ENCODE measurements around the gene TRIM72. TPM values are rescaled to one million over a fixed set of nuclear protein-coding genes. Genes with fewer than 3 reads are reported as not detected.

TRIM72 gene
- total RNA-seq, 4 donors from 2014 or later = not detected

- Histone ChIP-seq H3K9me3 (no peaks in the 10 kb centered on the region), H3K4me1 (no peaks in the 10 kb centered on the region), H3K27me3 (no peaks in the 10 kb centered on the region), H3K27ac (no peak overlapping the region), H3K36me3 (no peaks in the 10 kb centered on the region), H3K4me3 (no peak overlapping the region)
- no peak for DNase-seq
- TF ChIP-seq POLR2A (IDR thresholded peaks at IDR 0.05) (no peak), CTCF (IDR thresholded peaks at IDR 0.05) (no peak)
These were observed 32.4 kb downstream of the TRIM72 start for GRCh38 chr16:31246296-31246695.

- Histone ChIP-seq H3K27me3 (no peaks in the 10 kb centered on the region), H3K4me1 (no peaks in the 10 kb centered on the region), H3K4me3 (no peak overlapping the region)
These were observed 34.4 kb downstream of the TRIM72 start for GRCh38 chr16:31248344-31248743.

GRCh38 chr16:31250782-31251384 lies 37.0 kb downstream of the TRIM72 start:
- Histone ChIP-seq H3K27ac (no peak overlapping the region), H3K36me3 (no peaks in the 10 kb centered on the region), H3K27me3 (no peaks in the 10 kb centered on the region), H3K9me3 (no peaks in the 10 kb centered on the region), H3K4me3 (no peak overlapping the region), H3K4me1 (peaks cover 0 to 4% (median 0%) of the 10 kb centered on the region in 4 donors)
- TF ChIP-seq CTCF (IDR thresholded peaks at IDR 0.05) = no peak
- TF ChIP-seq POLR2A (IDR thresholded peaks at IDR 0.05) = no peak
- no peak for DNase-seq

More at GRCh38 chr16:31248344-31248743, 34.4 kb downstream of the TRIM72 start:
- DNase-seq = no peak
- Histone ChIP-seq H3K27ac (no peak overlapping the region), H3K36me3 (no peaks in the 10 kb centered on the region), H3K9me3 (no peaks in the 10 kb centered on the region)
- no peak for TF ChIP-seq POLR2A (IDR thresholded peaks at IDR 0.05)
- TF ChIP-seq CTCF (IDR thresholded peaks at IDR 0.05) = no peak

GRCh38 chr16:31251435-31251834 lies 37.5 kb downstream of the TRIM72 start:
- Histone ChIP-seq H3K27me3 (no peaks in the 10 kb centered on the region), H3K27ac (no peak overlapping the region)
- DNase-seq = no peak

DNA sequence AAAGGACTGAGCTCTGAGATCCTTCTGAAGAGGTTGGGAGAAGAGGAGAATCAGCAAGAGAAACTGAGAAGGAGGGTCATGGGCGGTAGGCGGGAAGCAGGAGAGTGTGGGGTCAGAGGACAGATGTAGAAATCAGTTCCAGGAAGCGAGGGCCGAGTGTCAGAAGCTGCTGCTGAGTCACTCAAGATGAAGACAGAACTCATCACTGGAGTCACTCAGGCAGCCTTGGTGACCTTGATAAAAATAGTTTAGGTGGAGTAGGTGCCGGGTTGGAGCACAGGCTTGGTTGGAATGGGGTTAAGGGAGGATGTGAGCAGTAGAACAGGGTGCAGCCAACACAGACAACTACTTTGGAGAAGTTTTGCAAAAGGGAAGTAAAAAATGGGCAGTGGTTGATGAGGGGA lies 39.7 kb downstream of the TRIM72 start:
- peaks cover 0 to 4% (median 0%) of the 10 kb centered on the region in 4 donors for H3K4me1 ChIP-seq
- TF ChIP-seq CTCF (IDR thresholded peaks at IDR 0.05) (no peak), POLR2A (IDR thresholded peaks at IDR 0.05) (no peak)
- DNase-seq = peak in 1 of 3 donors; percentile 70
- H3K27ac ChIP-seq = peak overlapping the region in 1 of 4 donors; percentile 8
- no peaks in the 10 kb centered on the region for H3K9me3 ChIP-seq
- no peak overlapping the region for H3K4me3 ChIP-seq
- no peaks in the 10 kb centered on the region for H3K36me3 ChIP-seq
- H3K27me3 ChIP-seq = no peaks in the 10 kb centered on the region

More at GRCh38 chr16:31251435-31251834, 37.5 kb downstream of the TRIM72 start:
- Histone ChIP-seq H3K4me3 (no peak overlapping the region), H3K36me3 (no peaks in the 10 kb centered on the region), H3K4me1 (peaks cover 0 to 4% (median 0%) of the 10 kb centered on the region in 4 donors), H3K9me3 (no peaks in the 10 kb centered on the region)
- TF ChIP-seq POLR2A (IDR thresholded peaks at IDR 0.05) (no peak), CTCF (IDR thresholded peaks at IDR 0.05) (no peak)

Data from Peyer's patch (tissue), 4 donors.